HEK293T (cell line): Measurements from ENCODE around the gene MTHFR.

Experiments used
- BHLHE40 ChIP-seq: fragments of 450-650 bp; IDR thresholded peaks from 2 replicates; pipeline ENCODE4 v1.6.1; 2016; ENCODE audit warnings: mild to moderate bottlenecking, moderate library complexity, borderline replicate concordance
- ELF4 ChIP-seq: fragments of 450-650 bp; IDR thresholded peaks from 2 replicates; pipeline ENCODE4 v1.6.1; 2017; ENCODE audit warnings: antibody characterized with exemption
- FOXM1 ChIP-seq: fragments of 450-650 bp; IDR thresholded peaks from 2 replicates; pipeline ENCODE4 v1.6.1; 2017; ENCODE audit warnings: mild to moderate bottlenecking, borderline replicate concordance
- L3MBTL2 ChIP-seq: fragments of 450-650 bp; conservative IDR thresholded peaks from 2 replicates; pipeline ENCODE4 v1.6.1; 2016; ENCODE audit warnings: mild to moderate bottlenecking
- NFRKB ChIP-seq: fragments of 450-650 bp; IDR thresholded peaks from 2 replicates; pipeline ENCODE4 v1.6.1; 2016; ENCODE audit warnings: mild to moderate bottlenecking, moderate library complexity
- SP1 ChIP-seq: fragments of 450-650 bp; IDR thresholded peaks from 2 replicates; pipeline ENCODE4 v1.6.1; 2017
- SUZ12 ChIP-seq: fragments of 450-650 bp; IDR thresholded peaks from 2 replicates; pipeline ENCODE4 v1.6.1; 2016; ENCODE audit warnings: mild to moderate bottlenecking
- ZNF384 ChIP-seq: fragments of 450-650 bp; IDR thresholded peaks from 2 replicates; pipeline ENCODE4 v1.6.1; 2016
- TF ChIP-seq, protein P1 (sequence below): fragments of 450-650 bp; IDR thresholded peaks from 2 replicates; pipeline ENCODE4 v1.6.1; 2016

DNA sequence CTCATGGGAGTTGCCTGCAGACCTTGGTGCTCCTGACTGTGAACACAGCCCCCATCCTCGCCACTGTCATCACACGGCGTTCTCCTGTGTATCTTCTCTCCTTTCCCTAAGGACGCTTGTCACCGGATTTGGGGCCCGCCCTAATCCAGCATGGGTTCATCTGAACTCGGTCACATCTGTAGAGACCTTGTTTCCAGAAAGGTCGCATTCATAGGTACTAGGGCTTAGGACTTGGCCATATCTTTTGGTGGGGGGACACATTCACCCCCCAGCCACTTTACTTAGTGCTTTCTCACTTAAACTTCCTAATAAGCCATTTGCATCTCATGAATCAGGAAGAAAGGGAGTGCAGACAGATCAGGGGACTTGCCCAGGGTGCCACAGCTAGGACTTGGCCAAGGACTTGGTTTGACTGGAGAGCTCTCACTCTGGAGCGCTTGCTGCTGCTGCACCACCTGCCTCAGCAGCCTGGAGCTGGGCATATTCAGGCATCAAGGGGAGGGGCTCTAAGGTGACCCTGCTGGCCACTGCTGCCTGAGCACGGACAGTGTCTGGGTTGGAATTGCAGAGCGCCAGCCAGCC lies 32.1 kb upstream of the MTHFR start:
- TF ChIP-seq ELF4 (no peak), BHLHE40 (no peak), FOXM1 (no peak), ZNF384 (no peak), SP1 (no peak), NFRKB (no peak), SUZ12 (no peak), L3MBTL2 (no peak)
- TF ChIP-seq, protein P1, sequence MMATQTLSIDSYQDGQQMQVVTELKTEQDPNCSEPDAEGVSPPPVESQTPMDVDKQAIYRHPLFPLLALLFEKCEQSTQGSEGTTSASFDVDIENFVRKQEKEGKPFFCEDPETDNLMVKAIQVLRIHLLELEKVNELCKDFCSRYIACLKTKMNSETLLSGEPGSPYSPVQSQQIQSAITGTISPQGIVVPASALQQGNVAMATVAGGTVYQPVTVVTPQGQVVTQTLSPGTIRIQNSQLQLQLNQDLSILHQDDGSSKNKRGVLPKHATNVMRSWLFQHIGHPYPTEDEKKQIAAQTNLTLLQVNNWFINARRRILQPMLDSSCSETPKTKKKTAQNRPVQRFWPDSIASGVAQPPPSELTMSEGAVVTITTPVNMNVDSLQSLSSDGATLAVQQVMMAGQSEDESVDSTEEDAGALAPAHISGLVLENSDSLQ = no peak
